HG03558 (cell line): ENCODE measurements around the gene PPP1R14C.
"Not testable (repeated sequence)": the region's sequence is repeated elsewhere in the genome, so short reads cannot be mapped to it uniquely, and the experiment has no call there.

ENCODE experiments used
- ATAC-seq: cut with Tn5 transposase; IDR thresholded peaks from one replicate; pipeline ENCODE4 v1.9.1; 2021; ENCODE audit warnings: moderate number of reproducible peaks; ENCODE audit not compliant: unreplicated experiment; ENCODE audit errors: extremely low read depth

Gene PPP1R14C

GRCh38 chr6:150159757-150160156 is 16.9 kb downstream of the PPP1R14C start:
- no peak for ATAC-seq

GRCh38 chr6:150163970-150164369 is 21.1 kb downstream of the PPP1R14C start:
- ATAC-seq, result no peak

- ATAC-seq, result no peak
Measured at GRCh38 chr6:150165020-150165702, 22.3 kb downstream of the PPP1R14C start.

GRCh38 chr6:150167479-150167873 is 24.6 kb downstream of the PPP1R14C start:
- ATAC-seq, result no peak

GRCh38 chr6:150169181-150169580 is 26.3 kb downstream of the PPP1R14C start:
- no peak for ATAC-seq

- no peak for ATAC-seq
Measured at GRCh38 chr6:150169609-150170008, 26.8 kb downstream of the PPP1R14C start.

- no peak for ATAC-seq
Measured at GRCh38 chr6:150172929-150173328, 30.1 kb downstream of the PPP1R14C start.

- no peak for ATAC-seq
Measured at GRCh38 chr6:150175586-150176151, 32.8 kb downstream of the PPP1R14C start.

GRCh38 chr6:150176152-150176551 is 33.3 kb downstream of the PPP1R14C start:
- no peak for ATAC-seq

GRCh38 chr6:150176659-150177058 is 33.8 kb downstream of the PPP1R14C start:
- no peak for ATAC-seq

- ATAC-seq, result no peak
Measured at GRCh38 chr6:150177259-150177951, 34.6 kb downstream of the PPP1R14C start.

- no peak for ATAC-seq
Measured at GRCh38 chr6:150177952-150178520, 35.2 kb downstream of the PPP1R14C start.

GRCh38 chr6:150179030-150179429 is 36.2 kb downstream of the PPP1R14C start:
- ATAC-seq, result no peak

- not testable (repeated sequence) for ATAC-seq
Measured at GRCh38 chr6:150179907-150180424, 37.1 kb downstream of the PPP1R14C start.

- ATAC-seq, result no peak
Measured at GRCh38 chr6:150180517-150180916, 37.7 kb downstream of the PPP1R14C start.

- ATAC-seq, result no peak
Measured at GRCh38 chr6:150182460-150183078, 39.7 kb downstream of the PPP1R14C start.

- ATAC-seq, result no peak
Measured at GRCh38 chr6:150183105-150183504, 40.3 kb downstream of the PPP1R14C start.

- ATAC-seq, result no peak
Measured at GRCh38 chr6:150183966-150184365, 41.1 kb downstream of the PPP1R14C start.

- ATAC-seq, result no peak
Measured at GRCh38 chr6:150184850-150185731, 42.2 kb downstream of the PPP1R14C start.

- ATAC-seq, result no peak
Measured at GRCh38 chr6:150185732-150186117, 42.9 kb downstream of the PPP1R14C start.
